Left kidney (tissue), 2 donors: ENCODE data around the gene SLC25A38. TPM values are rescaled to one million over a fixed set of nuclear protein-coding genes. Genes with fewer than 3 reads are reported as not detected.
"Not testable (repeated sequence)": the region's sequence is repeated elsewhere in the genome, so short reads cannot be mapped to it uniquely, and the experiment has no call there.

Source experiments
- DNase-seq: peaks from one replicate; pipeline ENCODE4 v3.0.0-alpha.2; 2013
- polyA plus RNA-seq: library from polyadenylated mRNA; unstranded; fragments of 120-200 nt; gene quantifications from one replicate; pipeline ENCODE4 v1.2.1, GENCODE V29; 2013; ENCODE audit not compliant: insufficient read length

Gene SLC25A38
- polyA plus RNA-seq, 1 donor, result 39.8 TPM

DNA sequence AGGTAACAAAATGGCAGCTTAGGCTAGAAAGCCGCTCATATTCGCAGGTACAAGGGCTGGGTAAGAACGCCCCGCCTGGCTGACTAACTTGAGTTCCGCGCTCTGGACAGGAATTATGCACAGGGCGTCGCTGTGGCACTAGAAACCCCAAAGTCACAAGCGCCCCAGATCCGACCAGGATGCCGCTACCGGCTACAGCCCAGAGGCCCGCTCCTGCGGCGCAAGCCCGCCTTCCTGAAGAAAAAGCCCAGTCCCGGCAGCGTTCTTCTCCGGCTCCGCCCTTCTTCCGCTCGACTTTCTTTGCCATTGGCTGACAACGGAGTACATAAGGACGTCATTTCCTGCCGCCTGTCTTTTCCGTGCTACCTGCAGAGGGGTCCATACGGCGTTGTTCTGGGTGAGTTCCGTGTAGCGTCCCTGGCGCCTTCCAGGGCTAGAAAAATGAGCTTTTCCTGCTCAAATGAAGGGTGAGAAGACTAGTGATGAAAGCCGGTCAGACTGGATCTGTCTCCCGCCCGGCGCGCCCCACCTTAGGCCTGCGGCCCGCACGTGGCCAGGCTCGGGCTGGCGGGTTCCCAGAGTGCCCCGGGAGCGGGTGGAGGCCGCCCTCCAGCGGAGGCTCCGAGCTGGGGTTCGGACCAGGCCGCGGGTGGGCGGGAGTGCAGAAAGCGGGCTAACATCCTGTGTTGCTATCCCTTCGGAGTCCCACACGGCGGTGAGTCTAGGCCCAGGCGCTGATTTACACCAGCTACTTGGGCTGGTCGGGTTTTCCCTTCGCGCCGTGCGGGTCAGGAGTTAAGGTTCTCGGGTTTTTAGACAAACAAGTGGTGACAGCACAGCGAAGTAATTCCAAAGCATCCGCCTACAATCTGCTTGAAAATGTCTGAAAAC is 23.4 kb downstream of the SLC25A38 start, which contains the start of gene RPSA:
Gene RPSA (plus strand): TSS at position 353 of the 891 bp plus-strand sequence. CDS start 934 bp downstream, outside the sequence.
- peak; percentile 96 for DNase-seq

- peak; percentile 13 for DNase-seq
Observed at GRCh38 chr3:39407259-39407629, 24.1 kb downstream of the SLC25A38 start.

DNA sequence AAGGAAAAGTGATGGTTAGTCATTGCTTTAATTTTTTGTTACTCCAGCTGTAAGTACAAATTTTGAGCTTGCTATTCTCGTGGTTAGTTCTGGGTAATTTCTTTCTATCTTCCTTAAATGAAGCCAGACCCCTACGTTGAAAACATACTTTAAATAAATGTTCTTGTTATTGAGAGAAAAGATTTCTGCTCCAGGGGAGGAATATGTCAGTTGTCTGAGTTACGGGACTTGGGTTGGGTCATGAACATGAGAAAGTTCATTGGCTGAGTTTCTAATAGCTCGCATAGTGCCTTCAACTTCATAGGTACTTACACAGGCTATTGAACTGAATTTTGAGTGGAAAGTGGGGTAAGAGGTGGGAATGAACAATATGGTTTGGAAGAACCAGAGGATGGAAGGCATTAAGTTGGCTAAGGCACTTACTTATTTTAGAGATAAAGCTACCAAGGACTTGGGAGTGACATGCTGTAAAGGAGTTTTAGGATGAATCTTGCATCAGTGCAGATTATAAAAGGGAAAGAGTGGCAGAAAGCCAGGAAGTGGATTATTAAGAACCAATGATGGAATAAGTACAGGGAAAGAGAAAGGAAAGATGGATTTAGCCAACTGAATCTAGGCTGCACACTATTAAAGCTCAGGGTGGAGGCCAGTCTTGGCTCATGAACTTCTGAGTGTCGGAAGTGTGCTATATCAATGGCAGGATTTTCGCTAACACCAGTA is 24.8 kb downstream of the SLC25A38 start:
- no peak for DNase-seq

- no peak for DNase-seq
Observed at GRCh38 chr3:39408493-39409372, 25.6 kb downstream of the SLC25A38 start.

DNA sequence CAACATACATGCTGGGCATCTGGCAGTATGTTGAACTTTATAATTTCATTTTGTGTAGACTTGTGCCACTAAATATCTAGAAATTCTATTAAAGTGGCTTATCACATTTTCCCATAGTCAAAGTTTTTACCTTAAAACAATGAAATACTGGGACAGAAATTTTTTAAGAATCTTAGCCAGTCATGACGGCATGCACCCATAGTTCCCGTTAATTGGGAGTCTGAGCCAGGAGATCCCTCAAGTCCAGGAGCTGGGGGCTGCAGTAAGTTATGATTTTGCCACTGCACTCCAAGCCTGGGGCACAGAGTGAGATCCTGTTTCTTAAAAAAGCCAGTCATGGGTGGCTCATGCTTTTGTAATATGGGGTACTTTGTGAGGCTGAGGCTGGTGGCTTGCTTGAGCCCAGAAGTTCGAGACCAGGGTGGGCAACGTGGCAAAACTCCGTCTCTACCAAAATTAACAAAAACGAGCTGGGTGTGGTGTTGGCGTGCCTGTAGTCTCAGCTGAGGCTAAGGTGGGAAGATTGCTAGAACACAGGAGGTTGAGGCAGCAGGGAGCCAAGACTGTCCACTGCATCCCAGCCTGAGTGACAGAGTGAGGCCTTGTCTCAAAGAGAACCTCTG is 26.5 kb downstream of the SLC25A38 start:
- DNase-seq, result no peak

DNA sequence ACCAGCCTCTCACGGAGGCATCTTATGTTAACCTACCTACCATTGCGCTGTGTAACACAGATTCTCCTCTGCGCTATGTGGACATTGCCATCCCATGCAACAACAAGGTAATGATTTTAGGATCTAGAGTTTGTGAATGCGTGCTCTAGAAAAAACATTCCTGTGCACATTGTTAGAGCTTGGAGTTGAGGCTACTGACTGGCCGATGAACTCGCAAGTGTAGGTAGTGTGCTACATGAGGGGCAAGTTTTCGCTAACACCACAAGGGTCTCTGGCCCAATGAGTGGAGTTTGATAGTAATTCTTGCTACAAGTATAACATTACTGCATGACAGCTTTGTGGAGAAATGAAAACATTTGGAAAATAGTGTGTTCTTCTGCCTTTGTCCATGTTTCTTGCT is 27.7 kb downstream of the SLC25A38 start:
- DNase-seq, result no peak

- no peak for DNase-seq
Observed at GRCh38 chr3:39412668-39413260, 29.6 kb downstream of the SLC25A38 start.

DNA sequence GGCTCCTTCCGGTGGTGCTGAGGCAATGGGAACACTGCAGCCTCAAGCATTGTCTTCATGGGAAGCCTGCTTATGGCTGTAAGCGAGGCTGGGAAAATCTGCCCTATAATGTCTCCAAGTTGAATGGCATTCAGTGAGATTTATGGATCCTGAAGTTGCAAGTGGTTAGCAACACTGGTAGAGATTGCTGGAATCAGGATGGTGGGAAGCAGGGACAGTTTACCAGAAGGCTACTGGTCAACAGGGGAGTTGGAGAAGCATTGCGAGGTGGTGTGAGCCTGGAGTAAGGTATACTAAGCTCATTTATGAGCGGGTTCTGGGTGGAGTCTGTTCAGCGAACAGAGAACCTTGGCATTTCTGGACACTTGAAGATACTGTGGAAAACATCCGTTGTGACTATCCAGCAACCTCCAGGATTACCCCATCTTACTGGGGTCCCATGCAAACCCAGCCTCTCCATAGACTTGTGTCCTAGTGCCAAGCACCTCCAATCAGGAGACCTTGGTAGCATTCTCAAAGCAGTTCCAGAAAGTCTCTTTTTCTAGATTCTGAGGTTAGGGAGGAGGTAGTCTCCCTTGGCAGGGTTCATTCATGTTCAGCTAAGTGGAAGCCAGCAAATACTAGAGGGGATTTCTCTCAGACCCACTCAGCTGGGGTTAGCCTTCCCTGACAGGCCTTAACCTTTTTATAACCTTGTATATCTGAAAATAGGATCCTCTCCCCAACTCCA is 30.7 kb downstream of the SLC25A38 start:
- no peak for DNase-seq

GRCh38 chr3:39414421-39414907 is 31.3 kb downstream of the SLC25A38 start:
- no peak for DNase-seq

GRCh38 chr3:39415302-39415701 is 32.1 kb downstream of the SLC25A38 start:
- not testable (repeated sequence) for DNase-seq

DNA sequence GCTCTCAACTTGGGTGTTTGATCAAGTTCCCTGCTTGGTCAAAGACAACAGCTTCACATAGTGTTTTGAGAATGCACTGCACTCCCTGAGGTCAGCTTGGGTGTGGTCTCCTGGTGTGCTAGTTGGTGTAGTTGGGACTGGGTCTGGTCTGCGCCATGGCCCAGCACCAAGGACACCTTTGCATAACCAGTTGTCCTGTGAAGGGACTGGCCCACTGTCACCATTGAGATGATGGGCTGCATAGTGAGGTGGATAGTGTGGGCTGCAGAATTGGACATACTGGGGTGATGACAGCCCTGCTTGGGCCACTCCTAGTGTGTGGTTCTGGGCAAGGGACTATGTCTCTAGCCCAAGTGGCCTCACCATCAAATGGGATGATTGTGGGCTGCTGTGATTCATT is 32.8 kb downstream of the SLC25A38 start:
- no peak for DNase-seq

- not testable (repeated sequence) for DNase-seq
Observed at GRCh38 chr3:39416998-39417397, 33.8 kb downstream of the SLC25A38 start.

DNA sequence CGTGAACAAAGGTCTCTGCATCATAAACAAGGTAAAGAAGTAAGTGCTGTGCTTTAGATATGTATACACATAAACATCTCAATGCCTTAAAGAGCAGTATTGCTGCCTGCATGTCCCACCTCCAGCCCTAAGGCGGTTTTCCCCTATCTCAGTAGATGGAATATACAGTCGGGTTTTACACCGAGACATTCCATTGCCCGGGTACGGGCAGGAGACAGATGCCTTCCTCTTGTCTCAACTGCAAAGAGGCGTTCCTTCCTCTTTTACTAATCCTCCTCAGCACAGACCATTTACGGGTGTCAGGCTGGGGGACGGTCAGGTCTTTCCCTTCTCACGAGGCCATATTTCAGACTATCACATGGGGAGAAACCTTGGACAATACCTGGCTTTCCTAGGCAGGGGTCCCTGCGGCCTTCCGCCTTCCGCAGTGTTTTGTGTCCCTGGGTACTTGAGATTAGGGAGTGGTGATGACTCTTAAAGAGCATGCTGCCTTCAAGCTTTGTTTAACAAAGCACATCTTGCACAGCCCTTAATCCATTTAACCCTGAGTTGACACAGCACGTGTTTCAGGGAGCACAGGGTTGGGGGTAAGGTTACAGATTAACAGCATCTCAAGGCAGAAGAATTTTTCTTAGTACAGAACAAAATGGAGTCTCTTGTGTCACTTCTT is 35.5 kb downstream of the SLC25A38 start:
- not testable (repeated sequence) for DNase-seq

DNA sequence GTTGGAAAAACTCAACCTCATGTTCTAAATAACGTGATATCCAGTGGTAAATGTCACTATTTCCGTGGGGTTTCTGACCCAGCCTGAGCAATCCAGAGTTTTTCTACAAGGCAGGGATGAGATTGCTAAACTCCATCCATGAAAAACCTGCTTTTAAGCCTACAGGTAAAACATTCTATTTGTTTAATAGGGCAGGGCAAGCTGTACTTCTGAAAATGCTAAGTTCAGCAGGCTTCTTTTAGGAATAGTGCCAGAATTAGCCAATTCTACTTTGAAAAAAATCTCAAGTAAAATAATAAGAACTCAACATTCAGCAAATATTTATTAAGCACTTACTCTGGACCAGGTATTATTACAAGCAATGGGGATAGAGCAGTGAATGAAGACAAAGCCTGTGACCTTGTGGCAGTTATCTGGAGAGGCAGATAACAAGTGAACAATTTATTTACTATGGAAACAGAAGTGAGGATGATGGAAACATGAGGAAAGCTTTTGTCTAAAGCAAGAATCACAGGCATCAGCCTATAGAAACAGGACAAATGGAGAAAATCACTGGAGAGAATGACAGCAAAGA is 36.7 kb downstream of the SLC25A38 start:
- no peak for DNase-seq

DNA sequence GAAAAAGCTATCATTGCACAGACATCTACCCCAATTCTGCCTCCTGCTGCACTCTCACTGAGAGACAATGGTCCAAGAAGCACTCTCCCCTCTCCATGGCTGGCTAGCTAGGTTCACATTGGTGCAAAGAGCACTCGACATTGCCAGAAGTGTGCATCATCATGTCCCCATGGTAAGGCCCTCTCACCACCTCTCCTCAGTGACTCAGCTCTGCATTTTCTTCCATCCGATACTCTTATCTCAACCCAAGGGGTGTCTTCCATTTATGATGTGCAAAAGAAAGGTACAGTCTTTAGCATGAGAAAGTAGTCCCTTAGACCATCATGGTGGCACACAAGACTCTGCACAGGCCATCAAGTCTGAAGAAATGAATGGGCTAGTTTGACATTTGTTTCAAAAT is 37.4 kb downstream of the SLC25A38 start:
- DNase-seq, result no peak

DNA sequence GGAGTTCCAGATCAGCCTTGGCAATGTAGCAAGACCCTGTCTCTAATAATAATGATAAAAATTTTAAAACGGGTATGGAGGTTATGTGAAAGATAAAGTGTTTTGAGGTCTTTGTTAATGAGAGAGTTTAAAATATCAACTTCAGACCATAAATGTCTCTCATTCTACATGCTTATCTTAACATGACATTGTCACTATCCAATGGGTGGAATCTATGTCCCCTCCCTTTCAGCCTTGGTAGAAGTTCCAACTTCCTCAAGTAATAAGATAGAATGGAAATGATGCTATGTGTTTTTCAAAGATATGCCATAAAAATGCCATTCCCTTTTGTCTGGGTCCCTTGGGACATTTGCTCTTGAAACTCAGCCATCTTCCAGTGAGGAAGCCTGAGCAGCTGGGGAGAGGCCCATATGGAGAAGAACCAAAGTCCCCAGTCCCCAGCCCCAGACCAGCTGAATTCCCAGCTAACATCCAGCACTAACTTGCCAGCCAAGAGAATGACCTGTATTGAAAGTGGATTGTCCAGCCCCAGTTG is 40.3 kb downstream of the SLC25A38 start:
- DNase-seq, result no peak

DNA sequence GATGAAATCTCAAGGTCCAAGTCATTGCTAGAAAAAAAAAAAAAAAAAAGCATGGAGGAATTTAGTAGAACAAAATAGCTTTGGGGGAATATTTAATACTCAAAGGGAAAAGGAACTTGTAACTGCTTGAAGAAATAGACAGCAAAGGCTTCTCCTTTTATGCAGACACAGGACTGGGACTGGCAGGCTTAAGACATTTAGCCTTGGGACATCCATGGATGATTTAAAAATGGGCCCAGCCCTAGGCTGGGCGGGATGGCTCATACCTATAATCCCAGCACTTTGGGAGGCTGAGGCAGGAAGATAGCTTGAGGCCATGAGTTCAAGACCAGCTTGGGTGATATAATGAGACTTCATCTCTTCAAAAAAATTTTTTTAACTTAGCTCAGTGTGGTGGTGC is 43.1 kb downstream of the SLC25A38 start:
- no peak for DNase-seq

GRCh38 chr3:39427506-39427905 is 44.3 kb downstream of the SLC25A38 start:
- no peak for DNase-seq

DNA sequence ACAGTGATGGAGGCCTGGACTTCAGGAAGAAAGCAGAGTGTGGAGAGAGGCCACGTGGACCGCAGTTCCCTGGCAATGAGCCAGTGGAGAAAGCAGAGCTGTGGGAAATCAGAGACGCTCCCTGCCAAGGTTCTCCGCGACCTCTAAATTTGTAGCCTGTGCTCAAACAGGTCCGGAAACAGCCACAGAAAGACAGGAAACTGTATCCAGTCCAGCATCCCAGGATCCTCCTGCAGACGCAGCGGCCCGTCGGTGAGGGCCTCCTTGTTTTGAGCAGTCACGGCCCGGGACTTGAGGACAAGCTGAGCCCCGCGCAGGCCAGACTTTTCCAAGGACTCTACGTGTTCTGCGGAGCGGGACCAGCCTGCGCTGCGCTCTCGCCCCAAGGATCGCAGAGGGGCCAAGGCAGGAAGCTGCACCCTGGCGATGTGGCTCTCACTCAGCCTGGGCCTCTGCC is 45.6 kb downstream of the SLC25A38 start:
- no peak for DNase-seq
